Left cardiac atrium (tissue), 4 donors: Measurements from ENCODE around the gene KCNMA1. TPM values are rescaled to one million over a fixed set of nuclear protein-coding genes. Genes with fewer than 3 reads are reported as not detected.

ENCODE experiments used
- ATAC-seq, 2 donors: fragments of 200-7000 bp; cut with Tn5 transposase; one replicate each; pipeline ENCODE4 v1.9.1; 2020; ENCODE audit warnings: mild to moderate bottlenecking in 2 of 2, moderate library complexity in 2 of 2
- DNase-seq: peaks from one replicate; pipeline ENCODE4 v3.0.0-alpha.2; 2020
- intact Hi-C, 2 donors: fragments of 100-400 bp; cut with DNase I; formaldehyde crosslinking; loops; one replicate each; pipeline versions ENCODE4 v1.14.1 to v1.15.1; 2022 to 2023
- total RNA-seq, 2 donors: library from RNA; stranded (reverse); fragmentation: NEBNext Ultra II Directional; extraction: Animal tissue kit (Norgen Biotek cat#: 25700); gene quantifications; one replicate each; pipeline ENCODE4 v1.2.1, GENCODE V29; 2021
- donor health status: DM: no; HTN: yes; CAD: no.
- donor health status: DM: no; HTN: yes; CAD: no; lungs with severe emphysema.
- donor health status: DM: yes; HTN: yes; CAD: no.
- donor health status: Dilated cardiomyopathy.

Gene KCNMA1
- total RNA-seq, 2 donors from 2014 or later = 4.1 to 5.3 TPM

GRCh38 chr10:77613476-77614130, 24.0 kb downstream of the KCNMA1 start:
- DNase-seq (no peak), ATAC-seq (no peak)
- intact Hi-C loops = no loop called here

- ATAC-seq (no peak), DNase-seq (no peak)
- intact Hi-C loops = no loop called here
Measured at GRCh38 chr10:77611670-77612069, 25.9 kb downstream of the KCNMA1 start.

GRCh38 chr10:77611221-77611620, 26.4 kb downstream of the KCNMA1 start:
- intact Hi-C loops = no loop called here
- DNase-seq (no peak), ATAC-seq (no peak)

DNA sequence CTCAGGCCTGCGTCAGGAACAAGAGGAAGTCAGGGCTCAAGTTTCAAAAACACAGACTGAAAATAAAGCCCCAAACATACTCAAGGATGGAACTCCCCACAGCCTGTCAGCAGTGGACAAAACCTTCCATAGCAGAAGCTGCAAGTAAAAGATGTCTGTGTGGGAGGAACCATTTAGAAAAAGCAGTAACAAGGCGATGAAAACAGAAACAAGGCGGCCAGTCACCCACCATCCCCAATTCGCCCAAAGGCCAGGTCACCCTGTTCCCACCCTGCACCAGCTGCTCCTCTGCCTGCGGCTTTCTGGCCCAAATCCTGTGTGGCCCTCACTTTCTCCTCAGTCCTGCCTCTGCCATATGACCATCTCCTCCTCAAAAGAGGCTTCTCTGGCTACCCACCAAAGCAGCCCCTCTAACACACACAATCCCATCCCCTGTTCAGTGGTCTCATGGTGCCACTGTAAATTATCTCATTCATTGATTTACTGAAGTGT, 27.8 kb downstream of the KCNMA1 start:
- intact Hi-C loops = no loop called here
- ATAC-seq (peak in 1 of 2 donors; percentile 27), DNase-seq (no peak)

- intact Hi-C loops = no loop called here
- no peak for ATAC-seq
- no peak for DNase-seq
Measured at GRCh38 chr10:77608281-77608680, 29.3 kb downstream of the KCNMA1 start.

GRCh38 chr10:77606751-77607150, 30.9 kb downstream of the KCNMA1 start:
- intact Hi-C loops = no loop called here
- ATAC-seq (no peak), DNase-seq (no peak)

DNA sequence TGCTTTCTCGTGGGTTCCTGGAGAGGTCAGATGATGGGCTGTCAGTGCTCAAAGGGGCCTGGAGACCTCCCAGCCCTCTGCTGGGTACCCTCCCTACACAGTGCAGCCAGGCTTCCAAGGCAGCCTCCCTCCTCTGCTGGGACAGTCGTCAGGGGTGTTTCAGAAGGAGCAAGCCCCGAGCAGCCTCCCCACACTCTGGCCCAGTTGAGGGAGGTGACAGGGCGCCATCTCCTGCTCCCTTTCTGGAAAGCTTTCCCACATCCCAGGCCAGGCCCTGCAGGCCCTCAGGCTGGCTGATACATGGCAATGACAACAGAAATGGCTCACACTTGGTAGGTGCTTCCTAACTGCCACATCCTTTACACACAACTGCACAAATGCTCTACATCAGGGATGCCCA, 32.1 kb downstream of the KCNMA1 start:
- no peak for DNase-seq
- ATAC-seq = no peak
- intact Hi-C loops = no loop called here

DNA sequence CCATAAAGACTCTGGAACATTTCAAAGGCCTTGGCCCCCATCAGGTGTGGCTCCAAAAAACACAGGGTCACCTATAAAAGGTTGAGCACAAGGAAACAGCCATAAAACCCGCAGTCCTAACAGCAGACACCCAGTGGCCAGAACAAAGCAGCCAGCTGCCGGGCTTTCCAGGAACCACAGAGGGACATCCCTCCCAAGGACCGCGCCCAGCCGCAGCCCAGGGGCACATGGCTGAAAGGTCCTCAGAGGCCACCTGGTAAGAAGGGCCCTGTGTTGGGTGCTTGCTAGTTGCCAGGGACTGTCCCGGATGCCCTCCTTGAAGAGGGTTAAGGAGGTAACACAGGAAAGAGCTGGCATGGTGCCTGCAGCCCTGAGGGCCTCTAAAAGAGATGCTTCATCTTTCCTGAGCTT, 32.7 kb downstream of the KCNMA1 start:
- ATAC-seq = no peak
- intact Hi-C loops = no loop called here
- no peak for DNase-seq

- ATAC-seq = no peak
- intact Hi-C loops = no loop called here
- DNase-seq = no peak
Measured at GRCh38 chr10:77604063-77604462, 33.5 kb downstream of the KCNMA1 start.

GRCh38 chr10:77603534-77603927, 34.1 kb downstream of the KCNMA1 start:
- DNase-seq (no peak), ATAC-seq (peak in 1 of 2 donors; percentile 35)
- intact Hi-C loops = no loop called here

DNA sequence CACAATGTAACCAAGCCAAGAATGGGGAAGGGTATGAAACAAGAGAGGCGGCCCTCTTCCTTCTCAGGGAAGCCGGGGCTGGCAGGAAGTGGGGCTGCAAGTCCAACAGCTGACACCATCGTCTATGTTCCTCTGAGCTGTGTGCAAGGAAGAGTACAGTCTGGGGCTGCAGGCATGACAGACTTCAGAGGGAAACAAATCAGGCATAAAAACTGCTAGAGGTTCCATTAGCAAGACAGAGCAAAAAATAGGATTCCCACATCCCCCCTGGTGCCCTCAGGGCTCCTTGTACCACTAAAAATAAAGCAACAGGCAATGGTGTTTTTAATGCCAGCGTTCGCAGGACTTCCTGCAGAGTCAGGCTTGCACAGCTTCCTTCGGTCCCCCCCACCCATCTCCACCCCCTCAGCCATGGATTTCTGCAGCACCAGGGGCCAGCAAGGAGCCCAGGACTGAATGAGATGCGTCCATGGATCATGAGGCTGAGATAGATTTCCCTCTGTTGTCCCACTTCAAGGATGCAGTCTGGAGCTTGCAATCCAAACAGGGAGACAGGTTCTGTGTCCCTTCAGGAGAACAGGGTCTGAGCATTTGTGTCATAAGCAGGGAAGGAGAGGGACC, 34.6 kb downstream of the KCNMA1 start:
- ATAC-seq (peak; percentile 23 to 36), DNase-seq (no peak)
- intact Hi-C loops = no loop called here

DNA sequence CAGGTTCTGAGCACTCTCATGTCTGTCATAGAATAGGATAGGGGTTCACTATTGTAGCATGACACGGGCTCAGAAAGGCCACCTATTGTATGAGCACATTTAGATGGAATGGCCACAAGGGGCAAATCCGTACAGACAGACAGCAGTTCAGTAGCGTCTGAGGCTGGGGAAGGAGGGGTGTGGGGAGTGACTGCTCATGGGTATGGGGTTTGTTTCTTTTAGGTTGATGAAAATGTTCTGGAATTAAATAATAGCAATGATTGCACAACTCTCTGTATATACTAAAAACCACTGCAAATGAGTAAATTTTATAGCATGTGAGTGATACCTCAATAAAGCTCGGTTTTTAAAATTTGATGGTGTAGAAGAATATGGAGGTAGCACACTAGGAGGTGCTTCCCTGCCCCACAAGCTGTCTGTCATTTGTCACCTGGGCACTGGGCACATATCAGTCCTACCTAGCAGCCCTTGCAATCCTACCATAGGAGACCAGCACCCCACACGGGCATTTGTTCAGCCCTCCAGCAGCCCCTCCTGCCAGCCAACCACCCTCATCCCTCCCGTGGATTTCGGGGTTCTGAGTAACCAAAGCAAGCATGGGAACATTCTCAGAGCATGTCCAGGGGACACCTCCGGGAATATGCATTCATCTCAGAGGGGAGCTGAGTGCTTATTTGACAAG, 35.2 kb downstream of the KCNMA1 start:
- no peak for ATAC-seq
- intact Hi-C loops = no loop called here
- no peak for DNase-seq

DNA sequence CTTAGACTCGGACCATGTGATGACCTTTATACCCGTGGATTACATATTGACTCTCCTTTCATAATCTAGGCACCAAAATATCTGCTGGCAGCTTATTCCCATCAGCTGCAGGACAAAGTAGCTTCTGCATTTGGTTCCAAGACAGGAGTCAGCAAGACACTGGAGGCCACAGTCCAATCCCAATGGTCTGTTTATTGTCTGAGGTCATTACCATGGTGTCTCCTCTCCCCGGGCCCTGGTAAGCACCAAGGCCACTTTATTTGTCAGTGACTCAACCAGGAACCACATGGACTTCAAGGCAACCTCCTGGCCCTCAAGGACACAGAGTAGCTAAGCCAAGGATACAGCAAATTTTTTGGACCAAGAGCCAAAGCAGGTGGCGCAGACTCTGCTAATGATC, 36.1 kb downstream of the KCNMA1 start:
- DNase-seq (no peak), ATAC-seq (no peak)
- intact Hi-C loops = no loop called here

DNA sequence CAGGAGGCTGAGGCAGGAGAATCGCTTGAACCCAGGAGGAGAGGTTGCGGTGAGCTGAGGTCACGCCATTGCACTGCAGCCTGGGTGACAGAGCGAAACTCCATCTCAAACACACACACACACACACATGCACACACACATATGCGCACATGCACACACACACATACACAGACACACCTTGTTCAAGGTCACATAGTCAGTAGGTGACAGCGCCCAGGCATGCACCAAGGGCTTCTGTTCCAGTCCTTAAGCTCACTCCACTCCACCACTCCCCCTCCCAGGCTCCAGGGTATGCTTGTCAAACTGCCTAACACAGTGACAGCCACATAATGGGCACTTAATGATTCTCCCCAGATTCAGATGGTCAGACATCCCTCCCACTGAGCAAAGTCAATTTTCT, 37.0 kb downstream of the KCNMA1 start:
- intact Hi-C loops = no loop called here
- ATAC-seq (no peak), DNase-seq (no peak)

DNA sequence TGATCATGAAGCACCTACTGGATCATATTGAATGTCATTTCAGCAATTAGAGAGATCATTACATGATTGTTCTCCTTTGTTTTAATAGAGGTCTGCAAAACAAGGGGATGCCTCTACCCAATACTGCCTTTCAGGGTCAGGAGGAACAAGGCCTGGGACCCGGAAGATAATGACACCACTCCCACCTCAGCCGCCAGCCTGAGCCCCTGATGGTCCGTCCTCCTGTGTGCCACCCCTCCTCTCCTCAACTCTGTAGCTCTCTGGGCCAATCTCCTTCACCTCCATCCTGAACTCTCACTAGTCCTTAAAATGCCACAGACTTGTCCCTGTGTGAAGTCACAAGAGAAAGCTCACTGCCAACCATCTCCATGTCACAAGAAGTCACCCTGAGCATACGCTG, 38.0 kb downstream of the KCNMA1 start:
- DNase-seq (no peak), ATAC-seq (no peak)
- intact Hi-C loops = no loop called here

GRCh38 chr10:77598606-77599005, 39.0 kb downstream of the KCNMA1 start:
- intact Hi-C loops = no loop called here
- ATAC-seq (no peak), DNase-seq (no peak)

- DNase-seq = no peak
- intact Hi-C loops = no loop called here
- ATAC-seq = no peak
Measured at GRCh38 chr10:77597560-77597959, 40.0 kb downstream of the KCNMA1 start.

- no peak for DNase-seq
- no peak for ATAC-seq
- intact Hi-C loops = no loop called here
Measured at GRCh38 chr10:77594471-77594783, 43.2 kb downstream of the KCNMA1 start.

- intact Hi-C loops = no loop called here
- ATAC-seq (no peak), DNase-seq (no peak)
Measured at GRCh38 chr10:77593771-77594470, 43.7 kb downstream of the KCNMA1 start.

DNA sequence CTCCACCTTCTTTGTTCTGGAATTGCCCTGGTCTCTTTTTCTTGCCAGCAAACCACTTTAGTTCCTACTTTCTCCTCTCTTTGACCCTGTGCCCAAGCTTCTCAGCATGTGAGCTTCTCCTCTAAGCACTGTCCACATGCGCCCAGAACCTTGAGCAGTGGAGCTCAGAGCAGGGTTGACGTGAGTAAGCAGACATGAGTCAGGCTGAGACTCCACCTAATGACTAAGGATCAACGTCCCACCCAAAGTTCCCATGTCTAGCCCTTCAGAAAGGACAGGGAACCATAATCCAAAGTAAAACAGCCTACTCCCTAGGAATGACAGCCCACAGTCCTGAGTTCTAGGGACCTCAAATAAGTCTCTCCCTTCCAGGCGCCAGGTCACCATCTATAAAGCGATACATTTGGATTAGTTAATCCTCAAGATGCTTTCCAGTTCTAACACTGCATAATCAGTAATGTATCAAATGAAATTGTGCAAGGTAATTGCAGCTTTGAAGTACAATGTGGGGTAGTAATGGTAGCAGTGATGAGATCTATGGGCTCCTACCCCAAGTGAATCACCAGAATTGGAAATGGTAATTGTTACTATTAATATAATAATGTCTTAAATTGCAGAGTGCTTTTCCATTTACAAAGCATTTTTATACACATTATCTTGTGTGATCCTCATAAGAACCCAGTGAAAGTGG, 44.5 kb downstream of the KCNMA1 start:
- intact Hi-C loops = no loop called here
- DNase-seq = no peak
- peak in 1 of 2 donors; percentile 92 for ATAC-seq
